GM12892 (cell line): ENCODE results near the gene SYCN.
A peak's percentile ranks its signal among the peaks of the same experiment; 100 is the strongest.
"Not testable (repeated sequence)": the region's sequence is repeated elsewhere in the genome, so short reads cannot be mapped to it uniquely, and the experiment has no call there.

Source experiments
- DNase-seq: peaks from one replicate; pipeline ENCODE4 v3.0.0; 2011; ENCODE audit not compliant: insufficient read length
- FAIRE-seq: peaks from 2 replicates; lab custom pipeline; 2011; peaks lifted over from hg19 to GRCh38; lab: Jason Lieb, UNC
- POLR2A ChIP-seq: IDR thresholded peaks from 2 replicates; pipeline ENCODE4 v1.6.1; 2011; ENCODE audit warnings: low read depth, low read length, control low read depth
- POLR2AphosphoS5 ChIP-seq: IDR thresholded peaks from 2 replicates; pipeline ENCODE4 v1.6.1; 2011; ENCODE audit warnings: low read depth, low read length, control low read depth
- TAF1 ChIP-seq: IDR thresholded peaks from 2 replicates; pipeline ENCODE4 v1.6.1; 2011; ENCODE audit warnings: low read depth, mild to moderate bottlenecking, control low read depth, low read length, borderline replicate concordance

Gene SYCN

DNA sequence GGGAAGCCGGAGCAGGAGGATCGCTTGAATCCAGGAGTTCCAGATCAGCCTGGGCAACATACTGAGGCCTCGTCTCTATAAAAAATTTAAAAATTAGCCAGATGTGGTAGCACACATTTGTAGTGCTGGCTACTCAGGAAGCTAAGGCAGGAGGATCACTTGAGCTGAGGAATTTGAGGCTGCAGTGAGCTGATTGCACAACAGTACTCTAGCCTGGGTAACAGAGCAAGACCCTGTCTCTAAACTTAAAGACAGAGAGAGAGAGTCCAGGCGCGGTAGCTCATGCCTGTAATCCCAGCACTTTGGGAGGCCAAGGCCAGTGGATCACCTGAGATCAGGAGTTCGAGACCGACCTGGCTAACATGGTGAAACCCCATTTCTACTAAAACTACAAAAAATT, 36.4 kb upstream of the SYCN start:
- DNase-seq: no peak
- no peak for FAIRE-seq
- no peak for TF ChIP-seq TAF1
- TF ChIP-seq POLR2A: no peak
- no peak for TF ChIP-seq POLR2AphosphoS5

DNA sequence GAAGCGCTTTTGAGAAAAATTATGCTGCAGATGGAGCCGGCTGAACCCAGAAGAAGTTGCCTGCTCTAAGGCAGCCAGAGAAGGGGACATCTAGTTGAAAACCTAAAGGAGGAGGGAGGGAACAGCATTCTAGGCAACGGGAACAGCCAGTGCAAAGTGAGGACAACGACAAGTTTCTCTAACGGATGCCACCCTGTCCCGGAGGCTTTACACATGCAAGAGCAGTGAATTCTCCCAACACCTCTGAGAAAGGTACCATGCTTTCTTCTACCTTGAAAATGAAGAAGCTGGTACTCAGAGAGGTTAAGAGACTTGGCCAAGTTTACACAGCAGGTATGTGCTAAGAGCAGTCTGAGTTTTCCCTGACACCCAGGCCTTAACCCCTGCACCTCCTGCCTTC, 34.9 kb upstream of the SYCN start:
- FAIRE-seq: no peak
- TF ChIP-seq POLR2AphosphoS5: no peak
- TF ChIP-seq POLR2A: no peak
- TF ChIP-seq TAF1: no peak
- DNase-seq: no peak

DNA sequence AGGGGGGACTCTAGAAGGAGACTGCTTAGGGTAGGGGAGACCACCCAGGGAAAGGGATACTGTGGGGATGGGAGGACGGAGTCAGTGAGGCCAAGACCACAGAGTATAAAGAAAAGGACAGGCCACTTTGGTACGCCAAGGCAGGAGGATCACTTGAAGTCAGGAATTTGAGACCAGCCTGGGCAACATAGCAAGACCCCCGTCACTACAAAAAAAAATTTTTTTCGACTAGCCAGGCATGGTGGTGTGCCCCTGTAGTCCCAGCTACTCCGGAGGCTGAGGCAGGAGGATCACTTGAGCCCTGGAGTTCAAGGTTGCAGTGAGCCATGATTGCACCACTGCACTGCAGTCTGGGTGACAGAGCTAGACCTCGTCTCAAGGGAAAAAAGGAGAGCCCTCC, 34.1 kb upstream of the SYCN start:
- FAIRE-seq (no peak), DNase-seq (no peak)
- TF ChIP-seq POLR2AphosphoS5 (no peak), POLR2A (no peak), TAF1 (no peak)

DNA sequence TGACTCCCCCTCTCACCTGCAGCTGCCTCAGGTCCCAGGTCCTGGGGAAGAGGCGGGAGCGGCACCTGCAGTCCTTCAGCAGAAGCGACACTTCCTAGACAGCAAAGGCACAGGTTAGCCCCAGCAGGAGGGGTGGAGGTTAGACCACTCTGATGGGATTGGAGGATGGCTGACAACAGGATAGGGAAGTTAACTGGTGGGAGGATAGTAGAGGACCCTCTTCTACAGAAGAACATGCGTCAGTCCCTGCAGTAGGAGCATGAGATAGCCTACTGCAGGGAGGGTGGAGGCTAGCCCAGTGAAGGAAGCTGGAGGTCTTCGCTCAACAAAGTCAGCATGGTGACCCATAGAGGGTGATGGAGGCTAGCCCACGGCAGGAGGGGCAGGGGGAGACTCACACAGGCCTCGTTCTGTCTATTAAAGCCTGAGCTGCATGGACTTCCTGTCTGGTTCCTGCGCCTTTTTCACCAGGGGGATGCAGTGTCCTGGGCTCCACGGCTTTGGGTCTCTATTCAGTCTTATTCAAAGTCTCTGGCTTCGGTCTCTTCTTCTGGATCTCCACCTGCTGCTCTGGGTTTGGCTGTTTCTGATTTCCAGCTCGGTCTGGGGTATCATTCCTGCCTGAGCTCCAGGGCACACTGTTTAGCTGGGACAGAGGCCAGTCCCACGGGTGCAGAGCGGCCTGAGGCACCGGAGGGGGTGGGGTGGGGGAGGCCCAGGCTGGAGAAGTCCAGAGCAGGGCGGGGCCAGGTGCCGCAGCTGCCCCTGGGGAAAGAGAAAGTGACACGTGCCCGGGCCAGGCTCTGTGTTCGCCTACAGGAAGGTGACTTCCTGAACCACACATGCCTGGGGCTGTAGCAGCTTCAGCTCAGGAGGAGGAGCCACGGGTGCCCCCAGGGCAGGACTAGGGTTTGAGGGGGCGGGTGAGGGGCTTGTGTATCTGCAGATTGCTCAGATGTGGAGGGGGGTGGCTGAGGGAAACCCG, 33.4 kb upstream of the SYCN start:
- TF ChIP-seq POLR2A (no peak), TAF1 (no peak), POLR2AphosphoS5 (no peak)
- FAIRE-seq (peak; percentile 81), DNase-seq (peak; percentile 51)

DNA sequence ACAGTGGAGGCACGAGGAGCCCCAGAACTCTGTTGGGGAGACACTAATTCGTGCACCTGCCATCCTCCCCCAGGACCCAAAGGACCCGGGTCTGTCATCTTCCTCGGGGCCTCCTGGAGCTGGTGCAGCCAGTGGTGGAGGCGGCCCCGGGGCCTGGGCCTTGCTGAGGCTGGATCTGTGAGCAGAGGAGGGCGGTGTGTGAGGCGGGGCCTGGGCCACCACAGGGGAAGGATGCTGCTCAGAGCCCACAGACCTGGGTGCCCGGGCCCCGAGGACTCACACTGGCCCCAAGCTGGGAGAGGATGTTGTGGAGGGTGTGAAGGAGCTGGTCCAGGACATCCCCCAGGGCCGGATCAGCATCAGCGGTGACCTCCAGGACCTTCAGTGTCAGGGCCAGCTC, 32.5 kb upstream of the SYCN start:
- FAIRE-seq (no peak), DNase-seq (no peak)
- TF ChIP-seq TAF1 (no peak), POLR2A (no peak), POLR2AphosphoS5 (no peak)

DNA sequence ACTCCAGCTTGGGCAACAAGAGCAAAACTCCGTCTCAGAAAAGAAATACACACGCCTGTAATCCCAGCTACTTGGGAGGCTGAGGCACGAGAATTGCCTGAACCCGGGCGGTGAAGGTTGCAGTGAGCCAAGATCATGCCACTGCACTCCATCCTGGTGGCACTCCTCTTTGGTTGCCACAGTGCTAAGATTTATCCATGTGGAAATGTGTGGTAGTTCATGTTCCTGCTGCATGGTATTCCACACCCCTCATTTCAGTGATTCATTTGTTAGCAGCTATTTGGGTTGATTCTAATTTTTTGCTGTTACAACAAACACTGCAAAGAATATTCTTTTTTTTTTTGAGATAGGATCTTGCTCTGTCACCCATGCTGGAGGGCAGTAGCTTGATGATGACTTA, 28.6 kb upstream of the SYCN start:
- TF ChIP-seq TAF1 (no peak), POLR2A (no peak), POLR2AphosphoS5 (no peak)
- no peak for FAIRE-seq
- DNase-seq: no peak

DNA sequence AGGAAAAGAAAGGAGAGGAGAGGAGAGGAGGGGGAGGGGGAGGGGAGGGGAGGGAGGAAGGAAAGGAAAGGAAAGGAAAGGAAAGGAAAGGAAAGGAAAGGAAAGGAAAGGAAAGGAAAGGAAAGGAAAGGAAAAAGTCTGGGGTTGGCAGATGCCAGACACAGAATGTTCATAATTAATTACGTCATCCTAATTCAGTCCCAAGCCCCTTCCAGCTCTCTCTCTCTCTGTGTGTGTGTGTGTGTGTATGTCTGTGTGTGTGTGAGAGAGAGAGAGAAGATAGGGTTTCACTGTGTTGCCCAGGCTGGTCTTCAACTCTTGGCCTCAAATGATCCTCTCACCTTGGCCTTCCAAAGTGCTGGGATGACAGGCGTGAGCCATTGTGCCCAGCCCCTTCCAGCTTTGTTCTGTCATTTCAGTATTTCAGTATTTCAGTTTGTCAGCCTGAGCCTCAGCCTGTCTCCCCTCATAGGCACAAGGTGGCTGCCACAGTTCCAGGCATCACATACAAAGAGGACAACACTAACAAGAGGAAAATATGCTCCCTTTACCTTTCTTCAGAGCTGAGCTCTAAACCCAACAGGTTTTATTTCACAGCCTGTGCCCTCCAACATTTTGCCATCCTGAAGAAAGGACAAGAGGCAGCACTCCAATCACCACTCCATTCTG, 26.2 kb upstream of the SYCN start:
- no peak for TF ChIP-seq TAF1
- TF ChIP-seq POLR2AphosphoS5: no peak
- no peak for TF ChIP-seq POLR2A
- no peak for FAIRE-seq

DNA sequence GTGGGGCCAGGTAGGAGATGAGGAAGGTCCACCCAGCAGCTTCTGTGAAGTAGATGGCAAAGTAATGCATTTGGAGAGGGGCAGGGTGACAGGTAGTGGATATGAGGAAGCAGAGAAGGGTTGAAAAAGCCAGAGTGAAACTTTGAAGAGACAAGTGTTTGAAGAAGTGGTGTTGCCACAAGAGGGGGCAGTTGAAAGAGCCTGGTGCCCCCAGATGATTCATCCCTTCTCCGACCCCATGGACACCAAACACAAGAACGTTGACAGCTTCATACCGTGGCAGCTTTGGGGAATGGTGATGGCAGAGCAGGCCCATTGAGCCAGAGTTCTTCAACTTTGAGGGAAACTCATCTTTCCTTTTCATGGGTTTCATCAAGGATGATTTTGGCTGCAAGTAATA, 20.8 kb upstream of the SYCN start:
- no peak for FAIRE-seq

More for the DNA sequence above, 26.2 kb upstream of the SYCN start:
- no peak for DNase-seq

DNA sequence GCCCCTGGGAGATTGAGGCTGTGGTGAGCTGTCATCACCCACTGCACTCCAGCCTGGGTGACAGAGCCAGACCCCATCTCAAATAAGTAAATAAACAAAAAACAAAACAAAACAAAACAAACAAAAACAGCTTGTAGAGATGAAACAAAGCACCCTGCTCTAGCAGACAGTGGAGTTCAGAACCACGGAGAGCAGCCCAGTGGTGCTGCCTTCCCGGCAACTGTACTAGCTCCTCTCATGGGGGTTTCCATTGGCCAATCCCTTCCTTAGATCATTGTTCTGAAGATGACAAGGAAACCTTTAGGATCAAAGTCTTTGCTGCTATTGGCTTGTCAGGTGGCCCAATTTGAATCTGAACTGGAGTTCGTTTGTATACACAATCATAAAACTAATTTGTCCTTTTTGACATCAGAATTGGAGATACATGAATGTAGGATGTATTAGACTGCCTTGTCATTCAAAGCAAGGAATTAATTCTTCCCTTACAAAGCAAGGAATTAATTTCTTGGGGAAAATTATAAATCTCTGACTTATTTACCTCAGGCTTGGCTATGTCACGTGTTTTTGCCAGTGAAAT, 19.7 kb upstream of the SYCN start:
- DNase-seq (no peak), FAIRE-seq (no peak)
- TF ChIP-seq POLR2AphosphoS5 (no peak), POLR2A (no peak), TAF1 (no peak)

More for the DNA sequence above, 20.8 kb upstream of the SYCN start:
- TF ChIP-seq POLR2AphosphoS5 (no peak), TAF1 (no peak), POLR2A (no peak)
- DNase-seq: no peak

DNA sequence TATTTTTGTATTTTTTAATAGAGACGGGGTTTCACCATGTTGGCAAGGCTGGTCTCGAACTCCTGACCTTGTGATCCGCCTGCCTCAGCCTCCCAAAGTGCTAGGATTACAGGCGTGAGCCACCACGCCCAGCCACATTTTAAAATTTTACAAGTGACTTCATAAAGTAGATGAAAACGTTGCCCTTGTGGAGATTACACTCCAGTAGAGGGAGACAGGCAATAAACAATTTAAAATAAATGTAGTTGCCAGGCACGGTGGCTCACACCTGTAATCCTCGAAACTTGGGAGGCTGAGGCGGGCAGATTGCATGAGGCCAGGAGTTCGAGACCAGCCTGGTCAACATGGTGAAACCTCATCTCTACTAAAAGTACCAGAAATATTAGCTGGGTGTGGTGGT, 15.0 kb upstream of the SYCN start:
- DNase-seq, FAIRE-seq: not testable (repeated sequence)

DNA sequence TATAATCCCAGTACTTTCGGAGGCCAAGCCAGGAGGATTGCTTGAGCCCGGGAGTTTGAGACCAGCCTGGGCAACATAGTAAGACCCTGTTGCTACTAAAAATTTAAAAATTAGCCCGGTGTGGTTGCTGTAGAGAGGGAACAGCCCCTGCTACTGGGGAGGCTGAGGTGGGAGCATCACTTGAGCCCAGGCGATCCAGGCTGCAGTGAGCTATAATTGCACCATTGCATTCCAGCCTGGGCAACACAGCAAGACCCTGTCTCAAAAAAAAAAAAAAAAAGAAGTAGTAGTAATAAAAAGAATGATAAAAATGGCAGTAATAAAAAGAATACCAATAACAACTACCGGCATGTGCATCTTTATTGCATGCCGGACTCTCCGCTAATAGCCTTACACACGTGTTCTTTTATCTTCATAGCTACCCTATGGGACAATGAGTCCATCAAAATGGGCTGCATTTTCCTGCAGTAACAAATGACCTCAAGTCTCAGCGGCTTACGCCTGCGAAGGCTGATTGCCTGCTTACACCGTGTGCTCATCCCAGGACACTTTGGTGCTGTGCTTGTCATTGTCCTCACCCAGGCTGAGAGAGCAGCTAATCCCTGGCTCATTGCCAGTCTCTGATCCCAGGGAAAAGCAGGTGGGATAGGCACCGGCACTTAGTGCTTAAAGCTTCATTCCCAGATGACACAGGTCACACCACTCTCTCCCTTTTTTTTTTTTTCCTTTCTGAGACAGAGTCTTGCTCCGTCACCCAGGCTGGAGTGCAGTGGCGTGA, 14.4 kb upstream of the SYCN start:
- FAIRE-seq (peak; percentile 40), DNase-seq (no peak)
- no peak for TF ChIP-seq POLR2A

DNA sequence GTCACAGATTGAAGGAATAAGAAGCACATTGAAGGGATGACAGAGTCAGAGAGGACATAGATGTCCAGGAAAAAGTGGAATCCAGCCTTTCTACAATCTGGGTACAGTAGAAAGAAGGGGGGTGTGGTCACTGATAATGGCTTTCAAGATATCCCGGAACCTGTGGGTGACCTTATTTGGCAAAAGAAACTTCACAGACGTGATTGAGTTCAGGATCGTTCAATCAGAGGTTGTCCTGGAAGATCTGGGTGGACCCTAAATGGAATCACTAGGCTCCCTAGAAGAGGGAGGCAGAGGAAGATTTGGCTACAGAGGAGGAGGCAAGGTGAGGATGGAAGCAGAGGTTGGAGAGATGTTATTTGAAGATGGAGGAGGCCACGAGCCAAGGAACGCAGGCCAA, 13.0 kb upstream of the SYCN start:
- TF ChIP-seq POLR2AphosphoS5 (no peak), POLR2A (no peak), TAF1 (no peak)
- no peak for DNase-seq
- FAIRE-seq: no peak

DNA sequence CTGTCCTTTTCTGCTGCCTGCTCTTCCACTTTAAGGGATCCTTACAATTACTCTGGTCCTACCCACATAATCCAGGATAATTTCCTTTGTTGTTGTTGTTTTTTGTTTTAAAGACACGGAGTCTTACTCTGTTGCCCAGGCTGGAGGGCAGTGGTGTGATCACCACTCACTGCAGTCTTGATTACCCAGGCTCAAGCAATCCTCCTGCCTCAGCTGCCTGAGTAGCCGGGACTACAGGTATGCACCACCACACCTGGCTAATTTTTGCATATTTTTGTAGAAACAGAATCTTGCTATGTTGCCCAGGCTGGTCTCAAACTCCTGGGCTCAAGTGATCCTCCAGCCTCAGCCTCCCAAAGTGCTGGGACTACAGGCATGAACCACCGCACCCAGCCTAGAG, 11.3 kb upstream of the SYCN start:
- not testable (repeated sequence) for DNase-seq, FAIRE-seq
